ENCODE results near the gene PRPF4. TPM values are rescaled to one million over a fixed set of nuclear protein-coding genes. Genes with fewer than 3 reads are reported as not detected.

The PRPF4 gene
- total RNA-seq, result 28.2 and 32.5 TPM in 2 replicates

GRCh38 chr9:113275157-113276131, at the start of gene PRPF4, which contains the start of gene CDC26:
TSS of gene PRPF4 (plus strand) at chr9:113275658. CDS start at chr9:113275744, 86 bp downstream.
TSS of gene CDC26 (minus strand) at chr9:113275572. CDS start at chr9:113272507, 3,065 bp downstream.

GRCh38 chr9:113302792-113303418, 27.4 kb downstream of the PRPF4 start, which contains the start of gene RNF183:
TSS of gene RNF183 (minus strand) at chr9:113303376. CDS start at chr9:113298184, 5,192 bp downstream.

GRCh38 chr9:113340011-113340699, 64.7 kb downstream of the PRPF4 start, which contains the start of gene WDR31:
TSS of gene WDR31 (minus strand) at chr9:113340275. CDS start at chr9:113332022, 8,253 bp downstream.

Other genes with a start within 250 kb of the PRPF4 start
- gene ZFP37, start 218.9 kb upstream of the PRPF4 start, total RNA-seq, result 2.3 and 3.0 TPM in 2 replicates
- 8.6 and 8.9 TPM in 2 replicates for gene SLC31A2, start 124.7 kb upstream of the PRPF4 start, total RNA-seq
- gene FKBP15, start 54.4 kb upstream of the PRPF4 start, total RNA-seq, result 21.7 and 24.9 TPM in 2 replicates
- 34.3 and 41.9 TPM in 2 replicates for gene SLC31A1, start 54.1 kb upstream of the PRPF4 start, total RNA-seq
- 16.0 and 27.3 TPM in 2 replicates for gene CDC26, start 86 bp upstream of the PRPF4 start, total RNA-seq
- not detected in 2 replicates for gene RNF183, start 27.7 kb downstream of the PRPF4 start, total RNA-seq
- gene WDR31, start 64.6 kb downstream of the PRPF4 start, total RNA-seq, result 3.9 and 5.0 TPM in 2 replicates
- 0.07 TPM in 1 of 2 replicates, not detected in the other for gene BSPRY, start 73.9 kb downstream of the PRPF4 start, total RNA-seq
- gene HDHD3, start 101.3 kb downstream of the PRPF4 start, total RNA-seq, result 9.3 and 9.6 TPM in 2 replicates
- gene ALAD, start 125.6 kb downstream of the PRPF4 start, total RNA-seq, result 46.7 and 48.6 TPM in 2 replicates
- 24.7 and 24.8 TPM in 2 replicates for gene POLE3, start 135.0 kb downstream of the PRPF4 start, total RNA-seq
- 0.13 and 0.69 TPM in 2 replicates for gene C9orf43, start 135.1 kb downstream of the PRPF4 start, total RNA-seq
- 98.1 and 101 TPM in 2 replicates for gene RGS3, start 188.1 kb downstream of the PRPF4 start, total RNA-seq

All from smooth muscle cell of the pulmonary artery (primary cell).